Keratinocyte (primary cell): Measurements from ENCODE around the gene HIP1R.

Source experiments
- EZH2 ChIP-seq: IDR thresholded peaks from one replicate; pipeline ENCODE4 v1.6.1; 2012; ENCODE audit warnings: inconsistent platforms, mild to moderate bottlenecking, low read length, moderate library complexity
- TF ChIP-seq, protein P1 (sequence below), 3 experiments: IDR thresholded peaks in 1 of 3; conservative IDR thresholded peaks in 1 of 3; optimal IDR thresholded peaks in 1 of 3; 2 replicates in 2 of 3; 3 replicates in 1 of 3; pipeline versions ENCODE3 to v1.5.1; 2011; ENCODE audit warnings: low read length in 3 of 3, mild to moderate bottlenecking in 3 of 3, moderate library complexity in 2 of 3, control low read depth in 1 of 3, inconsistent platforms in 1 of 3; ENCODE audit not compliant: insufficient read depth in 2 of 3; ENCODE audit errors: extremely low read depth in 1 of 3

DNA sequence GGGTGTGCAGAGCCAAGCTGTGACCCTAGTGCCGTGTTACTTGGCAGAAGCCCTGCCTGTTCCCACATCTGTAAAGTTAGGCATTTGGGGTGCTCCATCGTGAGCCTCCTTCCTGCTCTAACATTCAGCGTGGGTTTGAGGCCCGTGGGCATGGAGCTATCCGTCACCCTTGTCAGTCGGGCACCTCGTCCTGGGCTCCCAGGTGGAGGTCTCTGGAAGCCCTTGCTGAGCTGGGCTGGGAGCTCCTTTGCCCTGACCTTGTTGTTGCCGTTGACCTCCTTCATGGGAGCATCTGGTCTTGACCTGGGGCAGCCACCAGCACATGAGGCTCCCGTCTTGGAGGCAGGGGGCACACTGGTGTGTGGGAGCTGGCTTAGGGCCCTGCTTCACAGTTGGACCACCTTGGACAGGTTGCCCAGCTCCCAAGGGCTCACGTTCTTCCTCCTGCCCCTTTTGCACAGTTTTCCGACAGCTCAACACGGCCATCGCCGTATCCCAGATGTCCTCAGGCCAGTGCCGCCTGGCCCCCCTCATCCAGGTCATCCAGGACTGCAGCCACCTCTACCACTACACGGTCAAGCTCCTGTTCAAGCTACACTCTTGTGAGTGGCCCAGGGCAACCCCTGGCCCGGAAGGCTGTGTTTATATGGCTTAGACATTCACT is 18.5 kb downstream of the HIP1R start:
- no peak for TF ChIP-seq EZH2
- TF ChIP-seq, protein P1, sequence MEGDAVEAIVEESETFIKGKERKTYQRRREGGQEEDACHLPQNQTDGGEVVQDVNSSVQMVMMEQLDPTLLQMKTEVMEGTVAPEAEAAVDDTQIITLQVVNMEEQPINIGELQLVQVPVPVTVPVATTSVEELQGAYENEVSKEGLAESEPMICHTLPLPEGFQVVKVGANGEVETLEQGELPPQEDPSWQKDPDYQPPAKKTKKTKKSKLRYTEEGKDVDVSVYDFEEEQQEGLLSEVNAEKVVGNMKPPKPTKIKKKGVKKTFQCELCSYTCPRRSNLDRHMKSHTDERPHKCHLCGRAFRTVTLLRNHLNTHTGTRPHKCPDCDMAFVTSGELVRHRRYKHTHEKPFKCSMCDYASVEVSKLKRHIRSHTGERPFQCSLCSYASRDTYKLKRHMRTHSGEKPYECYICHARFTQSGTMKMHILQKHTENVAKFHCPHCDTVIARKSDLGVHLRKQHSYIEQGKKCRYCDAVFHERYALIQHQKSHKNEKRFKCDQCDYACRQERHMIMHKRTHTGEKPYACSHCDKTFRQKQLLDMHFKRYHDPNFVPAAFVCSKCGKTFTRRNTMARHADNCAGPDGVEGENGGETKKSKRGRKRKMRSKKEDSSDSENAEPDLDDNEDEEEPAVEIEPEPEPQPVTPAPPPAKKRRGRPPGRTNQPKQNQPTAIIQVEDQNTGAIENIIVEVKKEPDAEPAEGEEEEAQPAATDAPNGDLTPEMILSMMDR (optimal IDR thresholded peaks at IDR 0.05 in 1 of 3, IDR thresholded peaks at IDR 0.05 in 1 of 3, conservative IDR thresholded peaks at IDR 0.05 in 1 of 3; ENCODE audit: extremely low read depth in 1 of 3, insufficient read depth in 2 of 3, low read length in 3 of 3), result no peak
